ENCODE measurements around the gene BSPH1.

DNA sequence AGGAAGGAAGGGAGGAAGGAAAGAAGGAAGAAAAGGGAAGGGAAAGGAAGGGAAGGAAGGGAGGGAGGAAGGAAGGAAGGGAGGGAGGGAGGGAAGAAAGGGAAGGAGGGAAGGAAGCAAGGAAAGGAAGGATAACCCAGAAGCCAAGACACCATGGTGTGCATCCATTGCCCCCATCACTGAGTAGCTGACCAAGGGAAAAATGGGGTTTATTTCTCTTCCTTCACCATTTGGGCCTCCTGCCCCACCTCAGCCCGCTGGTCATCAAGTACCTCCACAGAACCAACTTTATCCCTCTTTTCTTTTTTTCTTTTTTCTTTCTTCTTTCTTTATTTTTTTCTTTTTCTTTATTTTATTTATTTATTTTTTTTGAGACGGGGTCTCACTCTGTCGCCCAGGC, 31.5 kb upstream of the BSPH1 start:
- TF ChIP-seq TAF1 (IDR thresholded peaks at IDR 0.05; ENCODE audit: low read depth, low read length) (no peak), POLR2AphosphoS5 (IDR thresholded peaks at IDR 0.05; ENCODE audit: low read depth, low read length) (no peak), POLR2A (IDR thresholded peaks at IDR 0.05; ENCODE audit: low read depth, low read length) (no peak), SPI1 (IDR thresholded peaks at IDR 0.05; ENCODE audit: low read depth, low read length) (no peak), PAX5 (IDR thresholded peaks at IDR 0.05; ENCODE audit: insufficient read depth, low read length, severe bottlenecking) (no peak)
